BJ (cell line): ENCODE results near the gene HASPIN. TPM values are rescaled to one million over a fixed set of nuclear protein-coding genes. Genes with fewer than 3 reads are reported as not detected.

Source experiments
- CTCF ChIA-PET: fragments of 350-600 bp; formaldehyde crosslinking; extraction: SDS; loops from one replicate; lab custom pipeline; 2021; ENCODE audit warnings: antibody characterized with exemption, inconsistent platforms; lab: Yijun Ruan, JAX
- POLR2A ChIA-PET: fragments of 300-600 bp; sonication (Branson Sonifier 250); formaldehyde crosslinking; extraction: SDS; loops from one replicate; lab custom pipeline; 2021; ENCODE audit warnings: antibody characterized with exemption; lab: Charles Lee
- DNase-seq: peaks from one replicate; pipeline ENCODE4 v3.0.0-alpha.2; 2011; ENCODE audit warnings: low read depth
- H3K27me3 ChIP-seq: 2 replicates; pipeline ENCODE4 v1.6.0; 2011; ENCODE audit warnings: low read length; ENCODE audit not compliant: control insufficient read depth, insufficient read depth
- H3K36me3 ChIP-seq: 2 replicates; pipeline ENCODE4 v1.5.1; 2011; ENCODE audit warnings: low read length; ENCODE audit not compliant: control insufficient read depth, insufficient read depth
- H3K4me3 ChIP-seq: 2 replicates; pipeline ENCODE4 v1.5.1; 2011; ENCODE audit warnings: low read depth, mild to moderate bottlenecking, control low read depth, low read length
- CTCF ChIP-seq: IDR thresholded peaks from 2 replicates; pipeline ENCODE4 v1.5.1; 2011; ENCODE audit warnings: low read depth, mild to moderate bottlenecking, control low read depth, inconsistent platforms, low read length, moderate library complexity; ENCODE audit not compliant: insufficient read depth
- polyA plus RNA-seq: library from polyadenylated mRNA; depleted of rRNA; stranded (reverse); fragments of >200 nt; gene quantifications from 2 replicates; pipeline ENCODE4 v1.2.3, GENCODE V29; 2011

The HASPIN gene
- polyA plus RNA-seq, 1 experiment, result 2.1 TPM

- DNase-seq, result no peak
- POLR2A ChIA-PET, result no interaction called here
- TF ChIP-seq CTCF, result no peak
- H3K4me3 ChIP-seq, result no peak overlapping the region
- H3K27me3 ChIP-seq, result no peaks in the 10 kb centered on the region
- CTCF ChIA-PET, result interaction anchor here (1.0 kb wide), 1 partner anchor 9 kb away, joined by 4 read pairs; no protein-coding TSS in a partner anchor
- H3K36me3 ChIP-seq, result no peaks in the 10 kb centered on the region
Observed at GRCh38 chr17:3691617-3692067, 32.1 kb upstream of the HASPIN start.

GRCh38 chr17:3692346-3692745 is 31.4 kb upstream of the HASPIN start:
- POLR2A ChIA-PET, result no interaction called here
- CTCF ChIA-PET, result interaction anchor here (1.0 kb wide), 1 partner anchor 10 kb away, joined by 4 read pairs; no protein-coding TSS in a partner anchor

GRCh38 chr17:3693141-3693540 is 30.6 kb upstream of the HASPIN start:
- ChIA-PET POLR2A (no interaction called here), CTCF (no interaction called here)
- peaks cover 2% of the 10 kb centered on the region; the same call in 1 of the 2 replicates for H3K27me3 ChIP-seq
- no peak overlapping the region for H3K4me3 ChIP-seq
- H3K36me3 ChIP-seq, result no peaks in the 10 kb centered on the region
- DNase-seq, result no peak
- no peak for TF ChIP-seq CTCF

More at GRCh38 chr17:3692346-3692745, 31.4 kb upstream of the HASPIN start:
- TF ChIP-seq CTCF, result no peak
- no peak for DNase-seq
- Histone ChIP-seq H3K27me3 (peaks cover 2% of the 10 kb centered on the region; the same call in 1 of the 2 replicates), H3K4me3 (no peak overlapping the region), H3K36me3 (no peaks in the 10 kb centered on the region)

GRCh38 chr17:3693829-3694231 is 29.9 kb upstream of the HASPIN start:
- no peak for DNase-seq
- H3K36me3 ChIP-seq, result no peaks in the 10 kb centered on the region
- H3K27me3 ChIP-seq, result peaks cover 2% of the 10 kb centered on the region; the same call in 1 of the 2 replicates
- H3K4me3 ChIP-seq, result no peak overlapping the region
- ChIA-PET POLR2A (no interaction called here), CTCF (interaction anchor here (4.2 kb wide), 1 partner anchor 10 kb away, joined by 26 read pairs; no protein-coding TSS in a partner anchor)
- no peak for TF ChIP-seq CTCF

GRCh38 chr17:3695129-3695722 is 28.5 kb upstream of the HASPIN start:
- POLR2A ChIA-PET, result no interaction called here
- no peak for DNase-seq
- CTCF ChIA-PET, result interaction anchor here (1.1 to 4.2 kb wide), 2 partner anchors 12 to 159 kb away, joined by 3 to 26 read pairs; no protein-coding TSS in a partner anchor
- no peak for TF ChIP-seq CTCF
- Histone ChIP-seq H3K4me3 (peak overlapping the region; percentile 58), H3K27me3 (peaks cover 2% of the 10 kb centered on the region; the same call in 1 of the 2 replicates), H3K36me3 (no peaks in the 10 kb centered on the region)
